NCI-H2227 (cell line): ENCODE measurements around the gene CNOT11.
"Not testable (repeated sequence)": the region's sequence is repeated elsewhere in the genome, so short reads cannot be mapped to it uniquely, and the experiment has no call there.

Experiments
- DNase-seq: peaks from one replicate; lab custom pipeline; 2025; ENCODE audit not compliant: unreplicated experiment; lab: John Stamatoyannopoulos, UW

The CNOT11 gene

GRCh38 chr2:101252408-101253012, at the start of gene CNOT11:
TSS of gene CNOT11 (plus strand) at chr2:101252886. CDS start at chr2:101252965, 79 bp downstream.
- peak; percentile 99 for DNase-seq

DNA sequence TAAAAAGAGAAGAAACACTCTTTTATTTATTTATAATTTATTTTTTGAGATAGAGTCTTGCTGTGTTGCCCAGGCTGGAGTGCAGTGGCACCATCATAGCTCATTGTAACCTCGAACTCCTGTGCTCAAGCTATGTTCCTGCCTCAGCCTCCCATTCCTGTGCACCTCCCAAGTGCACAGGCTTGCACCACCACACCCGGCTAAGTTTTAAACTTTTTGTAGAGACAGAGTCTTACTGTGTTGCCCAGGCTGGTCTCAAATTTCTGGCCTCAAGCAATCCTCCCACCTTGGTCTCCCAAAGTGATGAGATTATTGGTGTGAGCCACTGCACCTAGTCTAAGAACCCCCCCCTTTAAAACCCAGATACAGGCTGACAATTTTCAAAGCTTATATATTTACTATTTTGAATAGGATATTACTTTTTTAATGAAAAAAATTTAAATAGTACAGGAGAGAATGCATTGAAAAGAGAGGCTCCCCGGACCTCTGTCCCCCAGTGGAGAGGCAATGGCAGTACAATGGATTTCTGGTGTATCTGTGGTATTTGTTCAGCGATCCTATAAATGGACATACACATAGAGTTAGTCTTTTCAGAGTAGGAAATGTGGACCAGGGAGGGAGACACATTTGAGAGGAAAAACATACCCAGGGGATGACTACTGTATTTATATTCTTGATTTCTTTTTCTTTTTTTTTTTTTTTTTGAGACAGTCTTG, 48.1 kb upstream of the CNOT11 start:
- DNase-seq, result peak; percentile 6

- peak; percentile 80 for DNase-seq
Measured at GRCh38 chr2:101205521-101206479, 46.9 kb upstream of the CNOT11 start.

GRCh38 chr2:101208830-101209229, 43.9 kb upstream of the CNOT11 start:
- no peak for DNase-seq

DNA sequence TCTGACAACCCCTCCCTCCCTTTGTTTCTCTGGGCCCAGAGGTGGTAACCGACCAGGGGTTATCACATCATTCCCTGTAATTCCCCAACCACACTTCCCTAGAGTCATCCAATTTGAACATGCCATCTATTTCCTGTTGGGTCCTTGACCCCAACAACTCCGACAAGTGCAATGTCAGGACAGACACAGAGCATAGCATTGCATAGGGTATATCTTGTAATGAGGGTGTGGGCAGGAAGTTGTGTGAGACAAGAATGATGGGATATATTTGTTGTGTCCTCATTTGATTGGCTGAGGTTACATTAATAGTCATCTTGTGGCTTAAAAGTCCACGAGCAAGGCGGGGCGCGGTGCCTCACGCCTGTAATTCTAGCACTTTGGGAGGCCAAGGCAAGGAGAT, 33.4 kb upstream of the CNOT11 start:
- DNase-seq, result no peak

DNA sequence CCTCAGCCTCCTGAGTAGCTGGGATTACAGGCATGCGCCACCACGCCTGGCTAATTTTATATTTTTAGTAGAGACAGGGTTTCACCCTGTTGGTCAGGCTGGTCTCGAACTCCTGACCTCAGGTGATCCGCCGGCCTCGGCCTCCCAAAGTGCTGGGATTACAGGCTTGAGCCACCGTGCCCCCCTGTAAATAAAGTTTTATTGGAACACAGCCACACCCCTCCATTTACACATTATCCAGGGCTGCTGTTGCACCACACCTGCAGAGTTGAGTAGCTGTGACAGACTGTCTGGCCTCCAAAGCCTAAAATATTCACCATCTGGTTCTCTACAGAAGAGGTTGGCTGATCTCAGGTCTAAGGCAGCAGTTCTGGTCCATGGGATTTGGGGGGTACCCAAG, 32.6 kb upstream of the CNOT11 start:
- DNase-seq, result not testable (repeated sequence)

GRCh38 chr2:101223814-101224231, 28.9 kb upstream of the CNOT11 start:
- no peak for DNase-seq

GRCh38 chr2:101230541-101231001, 22.1 kb upstream of the CNOT11 start:
- no peak for DNase-seq

- DNase-seq, result no peak
Measured at GRCh38 chr2:101231240-101231639, 21.4 kb upstream of the CNOT11 start.

- no peak for DNase-seq
Measured at GRCh38 chr2:101231937-101232730, 20.6 kb upstream of the CNOT11 start.

DNA sequence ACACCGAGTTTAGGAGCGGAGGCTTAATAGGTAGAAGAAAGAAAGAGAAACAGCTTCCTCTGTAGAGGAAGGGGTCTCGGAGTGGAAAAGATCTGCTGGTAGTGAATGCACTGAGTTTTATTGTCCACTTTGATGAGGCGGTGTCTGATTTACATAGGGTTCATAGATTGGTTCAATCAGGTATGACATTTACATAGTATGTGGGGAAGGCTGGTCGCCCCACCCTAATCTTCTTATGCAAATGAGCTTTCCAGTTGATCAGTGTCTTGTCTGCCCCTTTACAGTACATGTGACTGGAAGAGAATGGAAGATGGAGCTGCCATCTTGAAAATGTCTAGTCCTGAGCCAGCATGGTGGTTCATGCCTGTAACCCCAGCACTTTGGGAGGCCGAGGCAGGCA, 19.9 kb upstream of the CNOT11 start:
- DNase-seq, result no peak

GRCh38 chr2:101234169-101234938, 18.3 kb upstream of the CNOT11 start:
- no peak for DNase-seq

DNA sequence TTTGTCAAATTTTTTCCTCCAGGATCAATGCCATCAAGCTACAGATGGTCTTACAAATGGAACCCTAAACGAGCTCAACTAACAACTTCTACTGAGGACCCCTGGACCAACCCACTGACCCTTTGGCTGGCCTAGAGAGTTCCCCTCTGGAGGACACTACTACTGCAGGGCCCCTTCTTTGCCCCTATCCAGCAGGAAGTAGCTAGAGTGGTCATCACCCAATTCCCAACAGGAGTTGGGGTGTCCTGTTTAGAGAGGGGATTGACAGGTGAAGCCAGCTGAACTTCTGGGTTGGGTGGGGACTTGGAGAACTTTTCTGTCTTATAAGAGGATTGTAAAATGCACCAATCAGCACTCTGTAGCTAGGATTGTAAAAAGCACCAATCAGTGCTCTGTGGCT, 16.7 kb upstream of the CNOT11 start:
- DNase-seq, result not testable (repeated sequence)

DNA sequence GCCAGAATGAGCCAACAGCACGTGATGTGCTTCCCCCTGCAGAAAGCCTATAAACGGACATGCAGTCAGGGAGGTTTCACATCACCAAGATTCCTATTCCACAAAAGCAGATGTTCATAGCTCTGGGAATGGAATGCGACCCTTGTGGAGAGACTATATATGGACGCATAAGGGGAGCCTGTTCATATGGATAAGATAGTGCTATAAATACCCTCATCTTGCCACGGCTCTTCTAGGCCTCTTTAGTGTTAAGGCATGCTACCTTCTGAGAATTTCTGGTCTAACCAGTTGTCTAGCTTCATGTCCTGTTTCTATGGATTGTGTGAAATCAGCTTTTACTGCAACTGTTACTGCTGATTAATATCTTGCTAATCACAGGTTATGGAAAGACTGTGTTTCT, 14.7 kb upstream of the CNOT11 start:
- DNase-seq, result not testable (repeated sequence)

GRCh38 chr2:101238930-101239759, 13.5 kb upstream of the CNOT11 start:
- no peak for DNase-seq

GRCh38 chr2:101239760-101240118, 12.9 kb upstream of the CNOT11 start:
- not testable (repeated sequence) for DNase-seq

- not testable (repeated sequence) for DNase-seq
Measured at GRCh38 chr2:101240694-101241093, 12.0 kb upstream of the CNOT11 start.

DNA sequence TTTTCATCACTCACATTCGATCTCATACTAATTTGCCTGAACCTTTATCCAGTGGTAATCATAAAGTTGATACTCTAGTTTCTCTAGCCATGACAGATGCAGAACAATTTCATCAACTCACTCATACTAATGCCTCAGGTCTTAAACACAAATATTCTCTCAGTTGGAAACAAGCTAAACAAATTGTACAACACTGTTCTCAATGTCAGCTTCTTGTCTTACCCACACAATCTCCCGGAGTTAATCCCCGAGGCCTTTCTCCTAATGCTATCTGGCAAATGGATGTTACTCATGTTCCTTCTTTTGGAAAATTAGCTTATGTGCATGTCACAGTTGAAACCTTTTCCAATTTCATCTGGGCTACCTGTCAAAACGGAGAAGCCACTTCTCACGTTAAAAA, 11.5 kb upstream of the CNOT11 start:
- no peak for DNase-seq

DNA sequence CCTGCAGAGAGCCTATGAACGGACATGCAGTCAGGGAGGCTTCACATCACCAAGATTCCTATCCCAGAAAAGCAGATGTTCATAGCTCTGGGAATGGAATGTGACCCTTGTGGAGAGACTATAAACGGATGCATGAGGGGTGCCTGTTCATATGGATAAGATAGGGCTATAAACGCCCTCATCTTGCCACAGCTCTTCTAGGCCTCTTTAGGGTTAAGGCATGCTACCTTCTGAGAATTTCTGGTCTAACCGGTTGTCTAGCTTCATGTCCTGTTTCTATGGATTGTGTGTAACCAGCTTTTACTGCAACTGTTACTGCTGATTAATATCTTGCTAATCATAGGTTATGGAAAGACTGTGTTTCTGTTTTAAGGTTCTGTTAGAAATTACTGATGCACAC, 8.3 kb upstream of the CNOT11 start:
- DNase-seq, result not testable (repeated sequence)
